ENCODE results near the gene CYP27B1.

DNA sequence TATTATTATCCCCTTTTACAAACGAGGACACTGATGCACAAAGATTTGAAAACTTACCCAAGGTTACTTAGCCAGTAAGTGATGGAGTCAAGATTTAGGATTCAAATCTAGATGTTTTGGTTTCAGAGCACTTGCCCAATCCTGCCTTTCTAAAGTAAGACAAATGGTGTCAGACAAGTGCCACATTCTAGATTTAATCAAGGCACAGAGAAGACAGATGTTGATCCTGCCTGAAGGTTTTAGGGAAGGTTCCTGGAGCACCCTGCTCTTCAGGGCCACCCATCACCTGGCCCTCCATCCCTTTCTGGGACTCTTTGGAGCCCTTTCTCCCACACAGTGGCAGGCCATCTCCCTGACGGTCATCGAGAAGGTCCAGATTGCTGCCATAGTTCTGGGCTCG is 9.1 kb downstream of the CYP27B1 start:
- TF ChIP-seq POLR2A (IDR thresholded peaks at IDR 0.05) = no peak
- TF ChIP-seq, protein P1, sequence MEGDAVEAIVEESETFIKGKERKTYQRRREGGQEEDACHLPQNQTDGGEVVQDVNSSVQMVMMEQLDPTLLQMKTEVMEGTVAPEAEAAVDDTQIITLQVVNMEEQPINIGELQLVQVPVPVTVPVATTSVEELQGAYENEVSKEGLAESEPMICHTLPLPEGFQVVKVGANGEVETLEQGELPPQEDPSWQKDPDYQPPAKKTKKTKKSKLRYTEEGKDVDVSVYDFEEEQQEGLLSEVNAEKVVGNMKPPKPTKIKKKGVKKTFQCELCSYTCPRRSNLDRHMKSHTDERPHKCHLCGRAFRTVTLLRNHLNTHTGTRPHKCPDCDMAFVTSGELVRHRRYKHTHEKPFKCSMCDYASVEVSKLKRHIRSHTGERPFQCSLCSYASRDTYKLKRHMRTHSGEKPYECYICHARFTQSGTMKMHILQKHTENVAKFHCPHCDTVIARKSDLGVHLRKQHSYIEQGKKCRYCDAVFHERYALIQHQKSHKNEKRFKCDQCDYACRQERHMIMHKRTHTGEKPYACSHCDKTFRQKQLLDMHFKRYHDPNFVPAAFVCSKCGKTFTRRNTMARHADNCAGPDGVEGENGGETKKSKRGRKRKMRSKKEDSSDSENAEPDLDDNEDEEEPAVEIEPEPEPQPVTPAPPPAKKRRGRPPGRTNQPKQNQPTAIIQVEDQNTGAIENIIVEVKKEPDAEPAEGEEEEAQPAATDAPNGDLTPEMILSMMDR (IDR thresholded peaks at IDR 0.05) = no peak
- TF ChIP-seq POLR2AphosphoS5 (IDR thresholded peaks at IDR 0.05) = no peak

All from breast epithelium (tissue), 3 donors.